SK-N-SH treated with all-trans-retinoic acid at 6 μM for 48 hours (cell line): ENCODE results near the gene SYCE1.

Source experiments
- ARNTL ChIP-seq: fragments of 450-650 bp; formaldehyde crosslinking; IDR thresholded peaks from 2 replicates; pipeline ENCODE4 v1.5.0; 2020; ENCODE audit warnings: low read depth, mild to moderate bottlenecking, moderate library complexity, borderline replicate concordance
- BACH2 ChIP-seq: fragments of 250-450 bp; sonication (Bioruptor Pico); IDR thresholded peaks from 2 replicates; pipeline ENCODE4 v1.9.0; 2021; ENCODE audit warnings: mild to moderate bottlenecking, borderline replicate concordance
- CREB5 ChIP-seq: fragments of 250-450 bp; sonication (Bioruptor Pico); IDR thresholded peaks from 2 replicates; pipeline ENCODE4 v1.5.1; 2020; ENCODE audit warnings: low read depth, mild to moderate bottlenecking, moderate library complexity
- ESRRG ChIP-seq: fragments of 250-450 bp; sonication (Bioruptor Pico); IDR thresholded peaks from 2 replicates; pipeline ENCODE4 v1.6.1; 2021; ENCODE audit warnings: mild to moderate bottlenecking
- GLIS3 ChIP-seq: fragments of 250-450 bp; sonication (Bioruptor Pico); IDR thresholded peaks from 2 replicates; pipeline ENCODE4 v1.5.0; 2020; ENCODE audit warnings: mild to moderate bottlenecking, moderate library complexity
- PATZ1 ChIP-seq: fragments of 250-450 bp; sonication (Bioruptor Pico); IDR thresholded peaks from 2 replicates; pipeline ENCODE4 v1.8.0; 2020; ENCODE audit warnings: mild to moderate bottlenecking, moderate library complexity, borderline replicate concordance
- RARB ChIP-seq: fragments of 250-450 bp; sonication (Bioruptor Pico); IDR thresholded peaks from 2 replicates; pipeline ENCODE4 v1.8.0; 2021; ENCODE audit warnings: mild to moderate bottlenecking, moderate library complexity
- TCF4 ChIP-seq: fragments of 250-450 bp; sonication (Bioruptor Pico); IDR thresholded peaks from 2 replicates; pipeline ENCODE4 v1.8.0; 2021; ENCODE audit warnings: mild to moderate bottlenecking, moderate library complexity, borderline replicate concordance
- TOX ChIP-seq: fragments of 250-450 bp; sonication (Bioruptor Pico); IDR thresholded peaks from 2 replicates; pipeline ENCODE4 v1.8.0; 2021; ENCODE audit warnings: mild to moderate bottlenecking, moderate library complexity, borderline replicate concordance
- ZC3H10 ChIP-seq: fragments of 250-450 bp; sonication (Bioruptor Pico); IDR thresholded peaks from 2 replicates; pipeline ENCODE4 v1.5.1; 2021; ENCODE audit warnings: mild to moderate bottlenecking, moderate library complexity
- ZFP30 ChIP-seq: fragments of 450-650 bp; formaldehyde crosslinking; IDR thresholded peaks from 2 replicates; pipeline ENCODE4 v1.5.0; 2022; ENCODE audit warnings: mild to moderate bottlenecking, moderate library complexity
- ZNF565 ChIP-seq: fragments of 450-650 bp; formaldehyde crosslinking; conservative IDR thresholded peaks from 2 replicates; pipeline ENCODE4 v1.5.0; 2020; ENCODE audit warnings: low read depth, mild to moderate bottlenecking, moderate library complexity
- ZNF8 ChIP-seq: fragments of 450-650 bp; formaldehyde crosslinking; IDR thresholded peaks from 2 replicates; pipeline ENCODE4 v1.5.0; 2020; ENCODE audit warnings: mild to moderate bottlenecking, moderate library complexity

- no peak for TF ChIP-seq PATZ1 (CRISPR knock-in tag)
- no peak for TF ChIP-seq ZC3H10 (CRISPR knock-in tag)
- TF ChIP-seq BACH2 (CRISPR knock-in tag) = no peak
- no peak for TF ChIP-seq CREB5 (CRISPR knock-in tag)
- TF ChIP-seq RARB (CRISPR knock-in tag) = no peak
- TF ChIP-seq ZNF565 (CRISPR knock-in tag) = no peak
- TF ChIP-seq ARNTL = no peak
- TF ChIP-seq ZNF8 = no peak
- no peak for TF ChIP-seq ESRRG (CRISPR knock-in tag)
- TF ChIP-seq ZFP30 (CRISPR knock-in tag) = no peak
- no peak for TF ChIP-seq GLIS3 (CRISPR knock-in tag)
- no peak for TF ChIP-seq TOX (CRISPR knock-in tag)
- TF ChIP-seq TCF4 (CRISPR knock-in tag) = no peak
These were observed 48.3 kb upstream of the SYCE1 start for GRCh38 chr10:133613699-133614098.
